Measurements from ENCODE around the gene LRRK1. TPM values are rescaled to one million over a fixed set of nuclear protein-coding genes. Genes with fewer than 3 reads are reported as not detected.

The LRRK1 gene
- total RNA-seq, 4 donors from 2014 or later: 14.8 to 29.3 (median 19.1) TPM

DNA sequence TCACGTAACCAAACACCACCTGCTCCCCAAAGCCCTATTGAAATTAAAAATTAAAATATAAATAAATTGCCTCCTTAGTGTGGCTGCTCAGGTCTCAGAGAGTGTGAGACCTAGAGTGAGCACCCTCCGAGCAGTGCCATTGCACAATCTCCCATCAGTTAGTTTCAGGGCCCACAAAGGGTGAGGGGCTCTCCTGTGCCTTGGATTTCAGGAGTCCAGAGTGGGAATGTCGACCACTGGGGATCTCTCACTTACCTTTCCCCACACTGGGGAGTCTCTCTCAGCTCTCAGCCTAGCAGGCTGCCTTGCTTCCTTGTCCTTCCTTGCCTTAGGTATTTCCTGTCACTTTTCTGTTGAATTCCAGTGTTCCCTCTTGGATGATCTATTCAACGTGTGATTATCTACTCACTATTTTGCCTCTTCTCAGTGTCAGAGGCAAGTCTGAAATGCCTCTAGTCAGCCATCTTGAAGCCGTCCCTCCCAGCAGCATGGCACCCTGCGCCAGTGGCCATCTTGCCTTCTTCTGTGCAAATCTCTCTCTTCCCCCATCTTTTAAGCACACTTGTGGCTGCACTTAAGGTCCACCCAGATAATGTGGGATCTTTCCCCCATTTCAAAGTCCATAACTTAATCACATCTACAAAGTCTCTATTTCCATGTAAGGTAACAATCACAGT, 119.3 kb downstream of the LRRK1 start:
- intact Hi-C loops (cut with DNase I; ENCODE audit: low total_unique reads): no loop called here
- DNase-seq (ENCODE audit: low spot score in 2 of 2): peak in 1 of 2 donors; percentile 42
- 92 to 94% methylated on average over 6 of the region's 6 CpGs for whole genome bisulfite sequencing, 2 donors
- TF ChIP-seq CTCF (IDR thresholded peaks at IDR 0.05): no peak
- TF ChIP-seq POLR2A (IDR thresholded peaks at IDR 0.05): no peak
- H3K4me3 ChIP-seq (ENCODE audit: low read depth, poor library complexity, severe bottlenecking): no peak overlapping the region

GRCh38 chr15:101039461-101039860, 120.3 kb downstream of the LRRK1 start:
- no peak for TF ChIP-seq POLR2A (IDR thresholded peaks at IDR 0.05)
- no peak for TF ChIP-seq CTCF (IDR thresholded peaks at IDR 0.05)
- no peak for DNase-seq (ENCODE audit: low spot score in 2 of 2)
- WGBS, 2 donors: 91 to 93% methylated on average over 3 of the region's 3 CpGs
- H3K4me3 ChIP-seq (ENCODE audit: low read depth, poor library complexity, severe bottlenecking): no peak overlapping the region
- intact Hi-C loops (cut with DNase I; ENCODE audit: low total_unique reads): no loop called here

DNA sequence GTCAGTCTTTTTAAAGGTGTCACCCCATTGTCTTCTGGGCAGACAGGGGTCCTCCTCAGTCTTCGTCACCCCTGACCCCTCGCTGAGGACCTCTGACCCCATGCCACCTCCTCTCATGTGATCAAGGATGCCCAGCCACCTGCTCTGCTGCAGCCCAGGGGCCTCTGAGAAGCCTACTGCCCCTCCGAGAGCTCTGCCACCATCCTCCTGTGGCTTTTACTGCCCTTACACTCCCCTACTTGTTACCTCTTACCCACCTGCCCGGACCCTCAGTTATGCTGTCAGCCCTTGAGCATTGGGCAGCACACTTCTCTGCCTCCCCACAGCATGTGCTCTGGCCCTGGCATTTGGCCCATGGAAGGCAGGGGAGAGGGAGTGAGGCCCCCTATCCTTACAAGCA, 123.2 kb downstream of the LRRK1 start:
- TF ChIP-seq CTCF (IDR thresholded peaks at IDR 0.05) (no peak), POLR2A (IDR thresholded peaks at IDR 0.05) (no peak)
- peak in 1 of 2 donors; percentile 43 for DNase-seq (ENCODE audit: low spot score in 2 of 2)
- no peak overlapping the region for H3K4me3 ChIP-seq (ENCODE audit: low read depth, poor library complexity, severe bottlenecking)
- intact Hi-C loops (cut with DNase I; ENCODE audit: low total_unique reads): no loop called here
- 98 to 99% methylated on average over 4 of the region's 4 CpGs for WGBS, 2 donors

DNA sequence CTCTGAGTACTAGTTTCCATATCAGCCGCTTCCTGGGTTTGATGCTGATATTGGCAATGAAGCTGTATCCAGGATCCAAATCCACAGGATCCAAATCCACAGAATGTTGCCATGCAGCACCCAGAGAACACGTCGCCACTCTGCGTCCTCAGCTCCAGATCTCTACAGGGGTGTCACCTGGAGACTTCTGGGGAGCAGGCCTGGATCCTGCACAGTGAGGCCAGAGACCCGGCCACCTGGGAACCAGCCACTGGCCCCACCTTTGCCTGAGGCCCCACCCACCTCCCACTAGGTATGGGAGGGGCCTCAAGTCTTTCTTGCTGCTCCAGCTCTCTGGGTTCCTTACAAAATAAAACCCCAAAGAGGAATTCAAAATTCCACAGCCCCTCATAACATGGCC, 123.9 kb downstream of the LRRK1 start:
- DNase-seq (ENCODE audit: low spot score in 2 of 2): peak in 1 of 2 donors; percentile 48
- TF ChIP-seq POLR2A (IDR thresholded peaks at IDR 0.05) (no peak), CTCF (IDR thresholded peaks at IDR 0.05) (no peak)
- WGBS, 2 donors: 72 to 85% methylated on average over 5 of the region's 5 CpGs
- H3K4me3 ChIP-seq (ENCODE audit: low read depth, poor library complexity, severe bottlenecking): no peak overlapping the region
- intact Hi-C loops (cut with DNase I; ENCODE audit: low total_unique reads): no loop called here

GRCh38 chr15:101043911-101044624, 124.9 kb downstream of the LRRK1 start:
- WGBS, 2 donors: 97 to 98% methylated on average over 13 of the region's 13 CpGs
- TF ChIP-seq CTCF (IDR thresholded peaks at IDR 0.05) (no peak), POLR2A (IDR thresholded peaks at IDR 0.05) (no peak)
- peak in 1 of 2 donors; percentile 32 for DNase-seq (ENCODE audit: low spot score in 2 of 2)
- intact Hi-C loops (cut with DNase I; ENCODE audit: low total_unique reads): no loop called here
- H3K4me3 ChIP-seq (ENCODE audit: low read depth, poor library complexity, severe bottlenecking): no peak overlapping the region
